Smooth muscle cell (in vitro differentiated cells): ENCODE data around the gene FNDC3B. TPM values are rescaled to one million over a fixed set of nuclear protein-coding genes. Genes with fewer than 3 reads are reported as not detected.

Experiments
- DNase-seq: peaks from one replicate; lab custom pipeline; 2025; ENCODE audit not compliant: unreplicated experiment; lab: John Stamatoyannopoulos, UW
- H2AFZ ChIP-seq: fragments of 200-600 bp; sonication (generic); 2 replicates; pipeline ENCODE4 v1.6.0; 2016; ENCODE audit warnings: antibody characterized with exemption, low read depth, mild to moderate bottlenecking
- H3F3A ChIP-seq: fragments of 200-600 bp; sonication (generic); 2 replicates; pipeline ENCODE4 v1.6.0; 2017; ENCODE audit warnings: antibody characterized with exemption, low read depth
- H3K27ac ChIP-seq: fragments of 200-600 bp; sonication (generic); 2 replicates; pipeline ENCODE4 v1.5.1; 2016; ENCODE audit warnings: low read depth, mild to moderate bottlenecking
- H3K27me3 ChIP-seq: fragments of 200-600 bp; sonication (generic); 2 replicates; pipeline ENCODE4 v1.6.1; 2016; ENCODE audit warnings: low read depth, mild to moderate bottlenecking
- H3K36me3 ChIP-seq: fragments of 200-600 bp; sonication (generic); 2 replicates; pipeline ENCODE4 v1.5.1; 2016; ENCODE audit warnings: low read depth
- H3K4me1 ChIP-seq: fragments of 200-600 bp; sonication (generic); 2 replicates; pipeline ENCODE4 v1.5.1; 2016; ENCODE audit warnings: low read depth
- H3K4me2 ChIP-seq: fragments of 200-600 bp; sonication (generic); 2 replicates; pipeline ENCODE4 v1.6.0; 2016; ENCODE audit warnings: mild to moderate bottlenecking
- H3K4me3 ChIP-seq: fragments of 200-600 bp; sonication (generic); 2 replicates; pipeline ENCODE4 v1.5.1; 2016; ENCODE audit warnings: mild to moderate bottlenecking
- H3K79me2 ChIP-seq: fragments of 200-600 bp; sonication (generic); 2 replicates; pipeline ENCODE4 v1.6.0; 2016; ENCODE audit warnings: low read depth, mild to moderate bottlenecking
- H3K9ac ChIP-seq: fragments of 200-600 bp; sonication (generic); 2 replicates; pipeline ENCODE4 v1.6.0; 2016; ENCODE audit warnings: low read depth
- H3K9me3 ChIP-seq: fragments of 200-600 bp; sonication (generic); replicated peaks from 2 replicates; pipeline ENCODE4 v1.5.1; 2016; ENCODE audit warnings: low read depth
- H4K20me1 ChIP-seq: fragments of 200-600 bp; sonication (generic); 2 replicates; pipeline ENCODE4 v1.6.0; 2016; ENCODE audit warnings: low read depth
- WGBS: methylation state at CpG from one replicate; pipeline ENCODE4 v1.1.7; 2016; ENCODE audit warnings: low lambda C conversion rate; 5-methylcytosine and 5-hydroxymethylcytosine counted together
- polyA plus RNA-seq: library from polyadenylated mRNA; unstranded; fragments of >200 nt; fragmentation: Nextera tagmentation; extraction: Ambion mirVana; gene quantifications from 2 replicates; pipeline ENCODE4 v1.2.1, GENCODE V29; 2016
- total RNA-seq: library from RNA; depleted of rRNA; stranded (reverse); fragments of >200 nt; gene quantifications from 2 replicates; pipeline ENCODE4 v1.2.3, GENCODE V29; 2014
- TF ChIP-seq, protein P1 (sequence below): fragments of 200-600 bp; sonication (generic); IDR thresholded peaks from 2 replicates; pipeline ENCODE4 v1.5.1; 2017; ENCODE audit warnings: borderline replicate concordance, mild to moderate bottlenecking, antibody characterized with exemption; ENCODE audit not compliant: insufficient read depth, poor library complexity, severe bottlenecking

FNDC3B gene
- total and polyA plus RNA-seq, 2 experiments from 2014 or later = 149 to 294 TPM

DNA sequence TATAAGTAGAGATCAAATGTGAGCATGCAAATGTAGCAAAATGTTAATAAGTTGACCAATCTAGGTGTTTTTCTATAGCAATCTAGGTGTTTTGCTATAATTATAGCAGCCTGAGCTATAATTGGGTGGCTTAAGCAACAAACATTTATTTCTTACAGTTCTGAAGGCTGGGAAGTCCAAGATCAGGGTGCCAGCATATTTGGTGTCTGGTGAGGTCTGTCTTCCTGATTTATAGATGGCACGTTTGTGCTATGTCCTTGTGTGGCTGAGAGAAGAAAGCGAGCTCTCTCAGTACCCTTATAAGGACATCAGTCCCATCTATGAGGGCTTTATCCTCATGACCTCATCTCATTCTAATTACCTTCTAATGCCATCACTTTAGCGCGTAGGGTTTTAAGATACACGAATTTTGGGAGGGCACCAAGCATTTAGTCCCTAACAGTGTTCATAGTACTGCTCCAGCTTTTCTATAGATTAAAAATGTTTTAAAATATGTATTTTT is 237.8 kb downstream of the FNDC3B start:
- Histone ChIP-seq H2AFZ (no peak overlapping the region), H3K79me2 (peaks cover 92% of the 10 kb centered on the region), H3K36me3 (no peaks in the 10 kb centered on the region), H3K27me3 (no peaks in the 10 kb centered on the region), H3K9me3 (no peaks in the 10 kb centered on the region), H3K4me1 (peaks cover 22% of the 10 kb centered on the region), H3K27ac (peak overlapping the region; percentile 88), H3F3A (peaks cover 60% of the 10 kb centered on the region), H3K4me2 (no peak overlapping the region), H4K20me1 (peaks cover 99% of the 10 kb centered on the region), H3K9ac (no peak overlapping the region), H3K4me3 (no peak overlapping the region)
- 77% methylated on average over 5 of the region's 5 CpGs for WGBS
- TF ChIP-seq, protein P1, sequence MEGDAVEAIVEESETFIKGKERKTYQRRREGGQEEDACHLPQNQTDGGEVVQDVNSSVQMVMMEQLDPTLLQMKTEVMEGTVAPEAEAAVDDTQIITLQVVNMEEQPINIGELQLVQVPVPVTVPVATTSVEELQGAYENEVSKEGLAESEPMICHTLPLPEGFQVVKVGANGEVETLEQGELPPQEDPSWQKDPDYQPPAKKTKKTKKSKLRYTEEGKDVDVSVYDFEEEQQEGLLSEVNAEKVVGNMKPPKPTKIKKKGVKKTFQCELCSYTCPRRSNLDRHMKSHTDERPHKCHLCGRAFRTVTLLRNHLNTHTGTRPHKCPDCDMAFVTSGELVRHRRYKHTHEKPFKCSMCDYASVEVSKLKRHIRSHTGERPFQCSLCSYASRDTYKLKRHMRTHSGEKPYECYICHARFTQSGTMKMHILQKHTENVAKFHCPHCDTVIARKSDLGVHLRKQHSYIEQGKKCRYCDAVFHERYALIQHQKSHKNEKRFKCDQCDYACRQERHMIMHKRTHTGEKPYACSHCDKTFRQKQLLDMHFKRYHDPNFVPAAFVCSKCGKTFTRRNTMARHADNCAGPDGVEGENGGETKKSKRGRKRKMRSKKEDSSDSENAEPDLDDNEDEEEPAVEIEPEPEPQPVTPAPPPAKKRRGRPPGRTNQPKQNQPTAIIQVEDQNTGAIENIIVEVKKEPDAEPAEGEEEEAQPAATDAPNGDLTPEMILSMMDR = no peak
- DNase-seq = no peak

- peaks cover 92% of the 10 kb centered on the region for H3K79me2 ChIP-seq
- peaks cover 99% of the 10 kb centered on the region for H4K20me1 ChIP-seq
- no peaks in the 10 kb centered on the region for H3K27me3 ChIP-seq
- no peak overlapping the region for H3K9ac ChIP-seq
- 72% methylated on average over 5 of the region's 5 CpGs for WGBS
- TF ChIP-seq, protein P1 = no peak
- no peak overlapping the region for H3K4me3 ChIP-seq
- H3K27ac ChIP-seq = peak overlapping the region; percentile 88
- H2AFZ ChIP-seq = no peak overlapping the region
- H3K36me3 ChIP-seq = no peaks in the 10 kb centered on the region
- H3K4me2 ChIP-seq = peak overlapping the region; percentile 62
- DNase-seq = no peak
- peaks cover 72% of the 10 kb centered on the region for H3F3A ChIP-seq
- no peaks in the 10 kb centered on the region for H3K9me3 ChIP-seq
- H3K4me1 ChIP-seq = peaks cover 13% of the 10 kb centered on the region
These were observed 239.8 kb downstream of the FNDC3B start for GRCh38 chr3:172279191-172279640.

- H3K9me3 ChIP-seq = no peaks in the 10 kb centered on the region
- peak overlapping the region; percentile 88 for H3K27ac ChIP-seq
- H3K36me3 ChIP-seq = no peaks in the 10 kb centered on the region
- H3K4me3 ChIP-seq = no peak overlapping the region
- H3K4me2 ChIP-seq = peak overlapping the region; percentile 62
- peaks cover 13% of the 10 kb centered on the region for H3K4me1 ChIP-seq
- H3K79me2 ChIP-seq = peaks cover 92% of the 10 kb centered on the region
- no peak for DNase-seq
- H4K20me1 ChIP-seq = peaks cover 99% of the 10 kb centered on the region
- 87% methylated on average over 8 of the region's 8 CpGs for whole genome bisulfite sequencing
- peaks cover 78% of the 10 kb centered on the region for H3F3A ChIP-seq
- H3K9ac ChIP-seq = no peak overlapping the region
- TF ChIP-seq, protein P1 = no peak
- no peaks in the 10 kb centered on the region for H3K27me3 ChIP-seq
- no peak overlapping the region for H2AFZ ChIP-seq
These were observed 240.6 kb downstream of the FNDC3B start for GRCh38 chr3:172279974-172280373.

DNA sequence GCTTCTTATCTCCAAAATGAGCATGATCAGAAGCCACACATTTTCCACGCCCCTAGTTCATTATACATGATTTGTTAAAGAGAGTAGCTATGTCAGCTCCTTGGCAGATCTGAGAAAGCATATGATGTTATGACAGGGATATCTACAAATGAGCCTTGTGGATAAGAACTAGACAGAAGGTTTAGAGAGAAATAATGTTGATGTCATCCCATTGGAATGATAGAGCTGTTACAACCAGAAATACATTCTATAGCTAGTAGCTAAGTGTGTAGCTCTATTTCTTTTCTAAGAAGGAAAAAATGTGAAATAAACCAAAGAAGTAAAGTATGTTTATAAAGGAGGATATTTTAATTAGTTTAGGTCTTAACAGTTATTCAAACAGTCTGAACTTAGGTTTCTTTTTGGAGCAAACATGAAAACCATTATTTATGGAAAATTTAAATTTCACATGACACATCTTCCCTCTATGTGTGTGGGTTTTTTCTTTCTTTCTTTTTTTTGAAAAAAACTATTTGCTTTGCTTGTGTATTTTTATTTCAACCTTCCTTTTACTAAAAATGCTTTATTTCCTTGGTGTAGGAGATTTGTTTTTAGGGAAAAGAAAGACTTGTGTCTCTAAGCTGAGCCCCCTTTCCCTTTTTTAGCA is 241.2 kb downstream of the FNDC3B start:
- TF ChIP-seq, protein P1 = no peak
- no peak for DNase-seq
- Histone ChIP-seq H3K27ac (peak overlapping the region; percentile 88), H3K4me3 (no peak overlapping the region), H3K9me3 (no peaks in the 10 kb centered on the region), H3K36me3 (no peaks in the 10 kb centered on the region), H3K4me2 (peak overlapping the region; percentile 62), H3K4me1 (peaks cover 14% of the 10 kb centered on the region), H3K27me3 (no peaks in the 10 kb centered on the region), H3F3A (peaks cover 78% of the 10 kb centered on the region), H4K20me1 (peaks cover 99% of the 10 kb centered on the region), H2AFZ (no peak overlapping the region), H3K79me2 (peaks cover 92% of the 10 kb centered on the region), H3K9ac (peak overlapping the region; percentile 30)
- WGBS = 28% methylated on average over 1 of the region's 1 CpG
